Fibroblast of skin of right quadriceps (primary cell): Measurements from ENCODE around the gene HBE1.
A peak's percentile ranks its signal among the peaks of the same experiment; 100 is the strongest.
"Not testable (repeated sequence)": the region's sequence is repeated elsewhere in the genome, so short reads cannot be mapped to it uniquely, and the experiment has no call there.

Experiments
- DNase-seq: peaks from one replicate; pipeline ENCODE4 v3.0.0-alpha.2; 2013

Gene HBE1

DNA sequence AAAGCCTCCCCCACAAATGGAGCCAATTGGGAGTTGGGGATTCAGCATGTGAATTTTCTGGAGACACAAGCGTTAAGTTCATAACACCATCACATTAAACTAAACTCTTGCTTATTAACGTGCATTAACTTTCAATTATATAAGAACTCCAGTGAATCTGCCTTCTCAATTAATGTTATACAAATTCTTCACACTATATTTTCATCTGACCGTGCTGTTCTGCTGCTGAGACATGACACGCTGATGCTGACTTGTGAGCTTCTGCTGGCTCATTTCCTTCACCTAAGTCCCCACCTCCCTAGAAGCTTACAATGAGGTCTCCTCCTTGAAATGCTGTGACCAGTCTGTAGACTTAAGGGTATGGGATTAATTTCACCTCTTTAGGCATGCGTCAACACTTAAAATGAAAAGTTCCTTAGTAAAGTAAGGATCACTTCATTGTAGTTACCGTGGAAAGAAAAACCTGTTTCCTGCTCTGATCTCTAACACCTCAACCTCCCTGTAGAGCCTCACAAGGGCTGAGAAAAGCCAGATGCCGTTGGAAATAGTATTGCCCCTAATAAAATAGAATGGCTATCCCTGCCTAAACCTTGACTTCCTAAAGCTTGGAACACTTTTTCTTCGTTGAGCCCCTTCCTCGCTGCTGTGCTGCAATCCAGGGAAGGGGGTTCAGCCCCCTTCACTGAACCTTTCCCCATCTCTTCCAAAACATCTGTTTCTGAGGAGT, 17.4 kb downstream of the HBE1 start:
- DNase-seq: no peak

DNA sequence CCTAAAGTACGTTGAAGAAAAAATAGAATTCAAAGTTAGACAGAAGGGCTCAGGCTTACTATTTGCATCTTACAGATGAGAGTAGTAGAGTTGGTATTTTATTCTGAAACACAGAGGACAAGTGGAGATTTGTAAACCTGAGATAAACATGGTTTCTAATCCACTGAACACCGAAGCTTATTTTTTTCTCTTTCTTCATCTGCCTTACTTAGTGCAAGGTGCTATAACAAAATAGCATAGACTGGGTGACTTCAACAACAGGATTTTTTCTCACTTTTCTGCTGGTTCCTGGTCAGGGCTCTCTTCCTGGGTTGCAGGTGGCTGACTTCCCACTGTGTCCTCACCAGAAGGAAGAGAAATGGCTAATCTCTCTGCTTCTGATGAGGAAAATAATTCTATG, 18.0 kb downstream of the HBE1 start:
- no peak for DNase-seq

DNA sequence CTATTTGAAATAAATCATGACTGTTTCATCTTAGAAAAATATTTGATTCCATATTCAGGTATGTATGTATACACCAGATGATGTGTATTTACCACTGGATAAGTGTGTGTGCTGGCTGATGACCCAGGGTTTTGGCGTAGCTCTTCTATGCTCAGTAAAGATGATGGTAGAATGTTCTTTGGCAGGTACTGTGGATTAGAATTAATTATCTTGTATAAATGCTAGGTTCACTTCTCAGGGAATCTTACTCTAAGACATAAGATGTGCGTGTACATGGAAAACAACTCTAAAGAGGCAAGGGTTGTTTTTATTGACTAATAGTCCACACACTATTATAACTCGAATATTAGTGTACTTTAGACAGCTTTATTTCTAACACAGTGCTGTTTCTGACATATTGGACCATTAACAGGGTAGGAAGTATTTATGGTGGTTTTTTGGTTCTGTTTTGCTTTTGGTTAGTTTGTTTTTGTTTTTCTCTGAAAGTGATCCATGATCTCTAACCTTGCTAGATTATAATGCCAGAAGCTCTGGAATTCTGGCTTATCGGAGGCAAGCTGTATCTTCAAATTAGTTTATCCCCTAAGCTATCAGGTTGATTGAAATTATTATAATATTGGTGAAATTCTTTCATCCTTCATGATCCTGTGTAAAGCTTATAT, 19.1 kb downstream of the HBE1 start:
- no peak for DNase-seq

DNA sequence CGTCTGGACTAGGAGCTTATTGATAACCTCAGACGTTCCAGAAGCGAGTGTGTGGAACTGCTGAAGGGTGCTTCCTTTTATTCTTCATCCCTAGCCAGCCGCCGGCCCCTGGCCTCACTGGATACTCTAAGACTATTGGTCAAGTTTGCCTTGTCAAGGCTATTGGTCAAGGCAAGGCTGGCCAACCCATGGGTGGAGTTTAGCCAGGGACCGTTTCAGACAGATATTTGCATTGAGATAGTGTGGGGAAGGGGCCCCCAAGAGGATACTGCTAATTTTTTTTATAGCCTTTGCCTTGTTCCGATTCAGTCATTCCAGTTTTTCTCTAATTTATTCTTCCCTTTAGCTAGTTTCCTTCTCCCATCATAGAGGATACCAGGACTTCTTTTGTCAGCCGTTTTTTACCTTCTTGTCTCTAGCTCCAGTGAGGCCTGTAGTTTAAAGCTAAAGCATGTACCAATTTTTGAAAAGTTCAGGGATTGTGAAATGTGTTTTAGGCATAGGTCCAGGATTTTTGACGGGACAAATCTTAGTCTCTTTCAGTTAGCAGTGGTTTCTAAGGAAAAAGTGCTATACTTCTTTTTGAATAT, 19.8 kb downstream of the HBE1 start, which contains the start of gene HBG1:
HBG1 (minus strand) TSS at position 51 of the 590 bp plus-strand sequence. CDS start 53 bp downstream, outside the sequence.
- DNase-seq: not testable (repeated sequence)

DNA sequence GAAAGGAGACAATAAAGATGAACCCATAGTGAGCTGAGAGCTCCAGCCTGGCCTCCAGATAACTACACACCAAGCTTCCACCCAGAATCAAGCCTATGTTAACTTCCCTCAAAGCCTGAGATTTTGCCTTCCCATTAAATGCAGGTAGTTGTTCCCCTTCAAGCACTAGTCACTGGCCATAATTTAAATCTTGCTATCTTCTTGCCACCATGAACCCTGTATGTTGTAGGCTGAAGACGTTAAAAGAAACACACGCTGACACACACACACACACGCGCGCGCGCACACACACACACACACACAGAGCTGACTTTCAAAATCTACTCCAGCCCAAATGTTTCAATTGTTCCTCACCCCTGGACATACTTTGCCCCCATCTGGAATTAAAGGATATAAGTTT, 21.2 kb downstream of the HBE1 start:
- DNase-seq: not testable (repeated sequence)

DNA sequence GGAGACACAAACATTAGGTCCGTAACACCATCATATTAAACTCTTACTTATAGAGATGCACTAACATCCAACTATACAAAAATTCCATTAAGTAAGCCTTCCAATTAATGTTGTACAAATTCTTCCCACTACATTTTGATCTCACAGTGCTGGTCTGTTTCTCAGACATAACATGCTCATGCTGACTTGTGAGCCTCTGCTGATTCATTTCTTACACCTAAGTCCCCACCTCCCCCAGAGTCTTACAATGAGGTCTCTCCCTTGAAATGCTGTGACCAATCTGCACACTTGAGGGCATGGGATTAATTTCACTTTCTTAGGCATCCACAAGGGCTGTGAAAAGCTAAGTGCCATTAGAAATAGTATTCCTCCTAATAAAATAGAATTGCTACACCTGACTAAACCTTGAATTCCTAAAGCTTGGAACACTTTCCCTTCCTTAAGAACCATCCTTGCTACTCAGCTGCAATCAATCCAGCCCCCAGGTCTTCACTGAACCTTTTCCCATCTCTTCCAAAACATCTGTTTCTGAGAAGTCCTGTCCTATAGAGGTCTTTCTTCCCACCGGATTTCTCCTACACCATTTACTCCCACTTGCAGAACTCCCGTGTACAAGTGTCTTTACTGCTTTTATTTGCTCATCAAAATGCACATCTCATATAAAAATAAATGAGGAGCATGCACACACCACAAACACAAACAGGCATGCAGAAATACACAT, 22.1 kb downstream of the HBE1 start:
- peak; percentile 4 for DNase-seq

DNA sequence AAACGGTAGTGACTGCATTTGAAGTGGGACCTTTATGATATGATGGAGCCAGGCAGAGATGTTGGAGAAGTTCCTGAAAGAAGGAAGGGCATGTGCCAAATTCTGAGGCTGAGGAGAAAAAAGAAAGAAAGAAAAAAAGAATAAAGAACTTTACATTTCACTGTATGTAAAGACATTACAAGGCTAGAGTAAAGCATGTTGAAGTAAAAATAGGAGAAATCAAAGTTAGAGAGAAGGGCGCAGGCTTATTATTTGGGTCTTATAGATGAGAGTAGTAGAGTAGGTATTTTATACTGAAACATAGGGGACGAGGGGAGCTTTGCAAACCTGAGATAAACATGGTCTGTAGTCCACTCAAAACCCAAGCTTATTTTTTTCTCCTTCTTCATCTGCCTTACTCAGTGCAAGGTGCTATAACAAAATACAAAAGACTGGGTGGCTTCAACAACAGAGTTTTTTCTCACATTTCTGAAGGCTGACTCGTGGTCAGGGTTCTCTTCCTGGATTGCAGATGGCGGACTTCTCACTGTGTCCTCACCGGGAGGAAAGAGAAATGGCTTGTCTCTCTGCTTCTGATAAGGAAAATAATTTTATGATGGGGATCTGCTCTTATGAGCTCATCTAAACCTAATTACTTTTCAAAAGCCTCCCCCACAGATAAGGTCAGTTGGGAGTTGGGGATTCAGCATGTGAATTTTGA, 22.8 kb downstream of the HBE1 start:
- no peak for DNase-seq

DNA sequence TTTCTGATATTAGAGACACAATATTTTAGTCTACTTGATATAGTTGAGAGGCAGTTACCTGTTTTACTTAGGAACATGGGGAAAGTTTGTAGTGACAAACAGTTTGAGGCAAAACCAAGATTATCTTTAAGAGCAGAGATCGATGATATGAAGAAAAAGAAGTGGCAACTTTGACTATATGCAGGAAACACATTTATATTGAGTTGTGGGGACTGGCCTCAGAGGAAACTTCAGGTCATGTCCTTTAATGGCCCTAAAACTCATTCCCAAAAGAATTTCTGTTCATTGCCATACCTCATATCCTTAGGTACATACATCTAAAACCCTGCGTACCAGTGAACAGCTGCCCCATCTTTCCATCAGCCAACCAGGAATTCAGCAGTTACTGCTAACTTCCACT, 24.6 kb downstream of the HBE1 start:
- DNase-seq: no peak

DNA sequence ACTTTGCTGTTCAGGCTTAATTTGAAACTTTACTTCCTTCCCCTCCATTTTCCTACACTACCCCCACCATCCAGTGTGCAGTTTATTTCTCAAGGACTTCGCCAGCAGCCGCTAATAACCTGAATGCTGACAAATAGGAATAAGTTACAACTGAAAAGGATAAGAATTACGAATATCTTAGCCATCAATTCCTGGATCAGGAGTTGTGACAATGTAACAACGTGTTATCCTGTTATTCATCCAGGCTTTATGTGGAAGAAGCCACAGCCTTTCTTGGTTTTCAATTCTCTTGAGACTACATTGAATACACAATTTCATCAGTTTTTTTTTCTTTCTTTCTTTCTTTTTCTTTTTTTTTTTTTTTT, 25.9 kb downstream of the HBE1 start:
- no peak for DNase-seq

DNA sequence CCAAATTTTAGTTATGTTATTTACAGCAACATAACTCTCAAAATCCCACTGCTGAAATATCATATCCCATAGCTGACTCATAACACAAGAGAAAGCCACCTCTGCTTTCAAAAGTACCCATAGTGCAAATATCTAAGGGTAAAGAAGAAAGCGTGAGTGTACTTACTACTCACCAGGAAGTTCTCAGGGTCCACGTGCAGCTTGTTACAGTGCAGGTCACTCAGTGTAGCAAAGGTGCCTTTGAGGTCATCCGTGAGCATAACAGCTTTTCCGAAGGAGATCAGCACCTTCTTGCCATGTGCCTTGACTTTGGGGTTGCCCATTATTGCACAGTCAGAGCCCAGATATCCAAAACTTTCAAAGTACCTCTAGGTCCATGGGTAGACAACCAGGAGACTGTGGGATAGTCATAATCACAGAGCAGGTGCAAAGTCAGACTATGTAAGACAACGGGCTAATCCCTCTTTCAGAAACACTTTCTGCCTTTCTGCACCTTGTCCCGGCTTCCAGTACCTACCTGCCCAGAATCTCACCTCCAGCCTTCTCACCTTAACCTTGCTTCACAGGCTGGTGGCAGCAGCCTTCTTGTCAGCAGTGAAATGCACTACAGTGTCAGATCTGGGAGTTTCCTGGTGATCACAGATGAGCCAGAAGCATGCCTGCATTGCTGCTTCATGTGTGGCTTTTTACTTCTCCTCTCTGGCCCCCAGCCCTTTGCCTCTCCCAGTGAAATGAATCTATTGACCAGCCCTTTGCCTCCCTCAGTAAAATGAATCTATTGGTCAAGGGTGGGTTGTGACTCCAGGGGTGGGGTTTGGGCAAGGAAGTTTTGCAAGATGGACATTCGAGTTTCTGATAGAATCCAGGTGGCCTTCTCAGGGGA, 26.6 kb downstream of the HBE1 start:
- peak; percentile 2 for DNase-seq

DNA sequence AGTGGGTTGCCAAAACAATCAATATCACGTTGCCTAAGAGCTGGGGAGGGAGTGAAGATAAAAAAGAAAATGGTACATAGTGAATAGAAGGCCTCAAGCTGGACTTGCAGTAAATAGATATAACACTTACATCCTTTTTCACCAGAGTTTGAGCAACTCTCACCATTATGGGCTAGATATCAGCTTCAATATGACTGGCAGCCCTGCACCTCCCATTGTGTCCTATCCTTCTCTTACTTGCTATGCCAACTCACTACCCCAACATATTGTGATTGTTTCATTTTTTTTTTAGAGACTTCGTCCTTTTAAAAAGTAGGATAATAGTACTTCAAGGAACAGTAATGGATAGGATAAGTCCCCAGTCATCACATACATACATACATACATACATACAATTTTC, 27.5 kb downstream of the HBE1 start:
- no peak for DNase-seq

DNA sequence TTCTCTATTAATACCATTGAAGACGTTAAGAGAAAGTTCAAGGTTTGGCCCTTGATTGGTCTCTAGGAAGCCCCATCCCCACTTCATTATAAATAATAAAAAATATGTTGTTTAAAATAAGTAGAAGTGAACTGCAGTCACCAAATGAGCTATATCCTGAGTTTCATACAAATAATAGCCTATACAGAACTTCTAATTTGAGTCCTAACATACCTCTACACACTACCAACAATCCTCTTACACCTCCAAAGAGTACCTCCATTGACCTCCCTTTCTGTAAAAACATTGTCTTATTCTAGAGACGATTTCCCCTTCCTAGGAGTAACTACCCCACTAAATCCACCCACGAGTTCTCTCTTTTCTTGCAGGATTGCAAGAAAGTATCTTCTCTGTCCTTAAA, 28.3 kb downstream of the HBE1 start:
- no peak for DNase-seq

DNA sequence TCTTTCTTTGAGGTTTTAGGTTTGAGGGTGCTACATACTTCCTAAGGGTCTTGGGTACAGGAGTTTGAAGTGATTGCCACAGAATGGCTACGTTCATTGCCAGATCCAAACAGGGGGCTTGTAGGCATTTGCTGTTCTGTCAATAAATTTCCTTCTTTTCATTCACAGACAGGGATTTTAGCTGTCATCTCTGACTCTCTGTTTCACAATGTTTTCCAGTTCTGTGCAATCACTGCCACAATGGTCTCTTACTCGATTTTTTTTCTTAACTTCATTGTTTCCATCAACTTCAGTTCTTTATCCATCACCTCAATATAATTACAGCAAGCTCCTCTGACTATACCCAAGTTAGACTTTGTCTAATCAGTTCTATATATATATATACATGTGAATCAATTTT, 29.3 kb downstream of the HBE1 start:
- no peak for DNase-seq

DNA sequence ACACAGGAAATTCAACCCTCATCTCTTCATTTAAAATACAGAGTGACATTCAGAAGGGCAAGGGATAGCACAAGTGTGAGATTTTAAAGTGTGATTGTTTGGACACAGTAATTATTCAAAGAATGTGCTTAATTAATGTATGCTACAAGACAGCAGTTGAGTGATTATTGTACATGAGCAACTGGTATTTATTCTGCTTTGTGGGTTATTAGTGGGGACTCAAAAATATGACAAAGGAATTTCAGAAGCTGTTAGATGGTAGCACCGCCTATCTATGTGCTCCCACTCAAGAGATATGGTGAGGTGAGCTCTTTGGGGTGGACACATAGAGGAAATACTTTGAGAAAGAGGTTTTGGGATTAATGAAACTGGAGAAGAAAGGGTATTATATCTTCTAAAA, 29.7 kb downstream of the HBE1 start:
- DNase-seq: no peak

DNA sequence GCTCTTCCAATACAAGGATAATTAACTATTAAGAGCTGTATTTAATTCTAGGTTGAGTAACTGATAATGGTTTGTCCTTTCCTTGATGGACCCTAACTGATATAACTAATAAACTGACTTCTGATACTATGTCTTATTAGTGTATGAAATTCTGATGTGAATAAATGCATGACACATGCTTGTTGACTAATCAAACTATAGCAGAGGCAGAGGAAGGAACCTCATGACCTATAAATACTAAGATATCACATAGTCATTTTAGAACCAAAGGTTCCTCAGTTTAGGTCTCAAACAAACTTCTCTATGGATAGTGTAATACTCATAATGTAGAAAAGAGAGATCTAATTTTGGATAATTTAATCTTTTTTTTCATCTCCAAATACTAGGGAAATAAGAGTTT, 30.7 kb downstream of the HBE1 start:
- no peak for DNase-seq

DNA sequence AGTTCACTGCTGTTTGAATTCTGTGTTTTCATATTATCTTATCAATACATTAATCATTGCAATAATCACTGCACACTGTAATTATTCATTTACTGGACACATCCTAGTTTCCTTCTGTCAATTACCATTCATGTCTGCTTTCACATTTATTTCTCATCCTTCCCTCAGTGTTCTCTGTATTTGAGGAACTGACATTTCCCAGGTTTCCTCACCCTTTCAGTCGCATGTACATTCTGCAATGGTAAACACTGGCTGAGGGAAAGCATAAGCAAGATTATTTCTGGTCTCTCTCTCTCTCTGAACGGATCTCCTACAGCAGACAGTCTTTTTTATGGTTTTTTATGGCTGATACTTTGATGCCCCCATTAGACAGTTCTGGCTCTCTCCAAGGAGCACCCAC, 31.3 kb downstream of the HBE1 start:
- DNase-seq: no peak

DNA sequence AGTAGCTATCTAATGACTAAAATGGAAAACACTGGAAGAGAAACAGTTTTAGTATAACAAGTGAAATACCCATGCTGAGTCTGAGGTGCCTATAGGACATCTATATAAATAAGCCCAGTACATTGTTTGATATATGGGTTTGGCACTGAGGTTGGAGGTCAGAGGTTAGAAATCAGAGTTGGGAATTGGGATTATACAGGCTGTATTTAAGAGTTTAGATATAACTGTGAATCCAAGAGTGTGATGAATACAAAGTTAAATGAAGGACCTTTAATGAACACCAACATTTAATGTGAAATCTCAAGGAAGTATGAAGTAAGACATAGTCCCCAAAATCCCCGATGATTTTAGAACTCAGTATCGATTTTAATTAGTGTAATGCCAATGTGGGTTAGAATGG, 32.3 kb downstream of the HBE1 start:
- DNase-seq: no peak

DNA sequence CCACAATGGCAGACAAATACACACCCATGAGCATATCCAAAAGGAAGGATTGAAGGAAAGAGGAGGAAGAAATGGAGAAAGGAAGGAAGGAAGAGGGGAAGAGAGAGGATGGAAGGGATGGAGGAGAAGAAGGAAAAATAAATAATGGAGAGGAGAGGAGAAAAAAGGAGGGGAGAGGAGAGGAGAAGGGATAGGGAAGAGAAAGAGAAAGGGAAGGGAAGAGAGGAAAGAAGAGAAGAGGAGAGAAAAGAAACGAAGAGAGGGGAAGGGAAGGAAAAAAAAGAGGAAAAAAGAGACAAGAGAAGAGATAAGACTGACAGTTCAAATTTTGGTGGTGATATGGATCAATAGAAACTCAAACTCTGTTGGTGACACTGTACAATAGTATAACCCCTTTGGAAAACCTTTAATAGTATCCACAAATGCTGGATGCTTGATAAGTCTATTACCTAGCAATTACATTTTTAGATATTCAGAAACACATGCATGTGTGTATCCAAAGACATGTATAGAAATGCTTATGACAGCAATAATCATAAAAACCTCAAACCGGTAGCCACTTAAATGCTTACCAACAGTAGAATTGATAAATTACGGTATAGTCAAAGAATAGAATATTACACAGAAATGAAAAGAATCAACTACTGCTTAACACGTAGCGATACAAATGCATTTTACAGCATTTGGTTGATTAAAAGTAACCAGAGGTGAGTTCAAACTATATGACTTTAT, 34.2 kb downstream of the HBE1 start:
- no peak for DNase-seq

DNA sequence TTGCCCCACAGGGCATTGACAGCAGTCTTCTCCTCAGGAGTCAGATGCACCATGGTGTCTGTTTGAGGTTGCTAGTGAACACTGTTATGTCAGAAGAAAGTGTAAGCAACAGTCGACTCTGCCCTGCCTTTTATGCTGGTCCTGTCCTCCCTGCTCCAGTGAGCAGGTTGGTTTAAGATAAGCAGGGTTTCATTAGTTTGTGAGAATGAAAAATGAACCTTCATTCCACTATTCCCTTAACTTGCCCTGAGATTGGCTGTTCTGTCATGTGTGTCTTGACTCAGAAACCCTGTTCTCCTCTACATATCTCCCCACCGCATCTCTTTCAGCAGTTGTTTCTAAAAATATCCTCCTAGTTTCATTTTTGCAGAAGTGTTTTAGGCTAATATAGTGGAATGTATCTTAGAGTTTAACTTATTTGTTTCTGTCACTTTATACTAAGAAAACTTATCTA, 35.3 kb downstream of the HBE1 start, which contains the start of gene HBD:
HBD (minus strand) TSS at position 103 of the 454 bp plus-strand sequence; CDS start at position 53, 50 bp downstream.
- no peak for DNase-seq

DNA sequence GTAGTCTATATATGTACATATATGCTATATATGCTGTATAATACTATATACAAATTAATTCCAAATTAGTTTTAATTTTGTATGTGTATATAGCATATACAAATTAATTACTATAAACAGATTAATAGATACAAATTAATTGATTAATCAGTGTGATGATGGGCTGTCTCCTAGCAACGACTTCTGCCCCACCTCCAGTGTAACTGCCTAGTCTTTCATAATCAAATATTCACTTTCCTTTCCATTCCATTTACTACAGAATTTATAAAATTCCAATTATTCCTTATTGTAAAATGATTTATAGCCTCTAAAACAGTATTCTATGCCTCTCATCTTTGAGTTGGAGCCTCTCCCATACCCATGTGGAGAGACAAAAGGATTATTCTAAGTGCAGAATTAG, 36.4 kb downstream of the HBE1 start:
- DNase-seq: no peak

DNA sequence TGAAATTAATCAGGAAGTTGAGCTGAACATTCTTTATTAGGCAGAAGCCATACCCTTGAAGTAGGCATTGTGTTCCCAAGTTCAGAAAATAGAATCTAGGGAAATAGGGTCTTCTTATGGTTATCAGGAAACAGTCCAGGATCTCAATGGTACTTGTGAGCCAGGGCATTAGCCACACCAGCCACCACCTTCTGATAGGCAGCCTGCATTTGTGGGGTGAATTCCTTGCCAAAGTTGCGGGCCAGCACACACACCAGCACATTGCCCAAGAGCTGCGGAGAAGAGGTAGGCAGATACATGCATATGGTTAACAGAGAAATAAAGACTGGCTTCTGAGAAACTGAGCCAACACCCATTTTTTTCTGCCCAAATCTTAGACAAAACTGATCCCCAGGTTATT, 36.9 kb downstream of the HBE1 start:
- DNase-seq: no peak
